NCI-H2196 treated with DMSO at 0.1 percent for 48 hours (cell line): ENCODE measurements around the gene MBOAT2.
"Not testable (repeated sequence)": the region's sequence is repeated elsewhere in the genome, so short reads cannot be mapped to it uniquely, and the experiment has no call there.

Source experiments
- DNase-seq: peaks from one replicate; lab custom pipeline; 2025; ENCODE audit not compliant: unreplicated experiment; lab: John Stamatoyannopoulos, UW

Gene MBOAT2

GRCh38 chr2:8957628-8958027 is 45.9 kb downstream of the MBOAT2 start:
- no peak for DNase-seq

- DNase-seq = no peak
Observed at GRCh38 chr2:8956774-8957173, 46.7 kb downstream of the MBOAT2 start.

GRCh38 chr2:8954990-8955389 is 48.5 kb downstream of the MBOAT2 start:
- DNase-seq = no peak

- DNase-seq = no peak
Observed at GRCh38 chr2:8953525-8953924, 50.0 kb downstream of the MBOAT2 start.

GRCh38 chr2:8939486-8940114 is 63.9 kb downstream of the MBOAT2 start:
- no peak for DNase-seq

DNA sequence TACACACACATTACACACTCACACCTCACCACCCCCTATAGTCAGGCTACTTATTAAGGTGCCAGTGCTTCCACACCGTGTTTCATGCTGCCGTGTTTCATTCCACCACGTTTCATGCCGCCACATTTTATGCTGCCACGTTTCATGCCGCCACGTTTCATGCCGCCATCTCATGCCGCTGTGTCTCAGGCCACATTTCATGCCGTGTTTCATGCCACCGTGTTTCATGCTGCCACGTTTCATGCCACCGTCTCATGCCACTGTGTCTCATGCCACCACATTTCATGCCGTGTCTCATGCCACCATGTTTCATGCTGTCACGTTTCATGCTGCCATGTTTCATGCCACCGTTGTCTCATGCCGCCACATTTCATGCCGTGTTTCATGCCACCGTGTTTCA is 65.1 kb downstream of the MBOAT2 start:
- DNase-seq = no peak

DNA sequence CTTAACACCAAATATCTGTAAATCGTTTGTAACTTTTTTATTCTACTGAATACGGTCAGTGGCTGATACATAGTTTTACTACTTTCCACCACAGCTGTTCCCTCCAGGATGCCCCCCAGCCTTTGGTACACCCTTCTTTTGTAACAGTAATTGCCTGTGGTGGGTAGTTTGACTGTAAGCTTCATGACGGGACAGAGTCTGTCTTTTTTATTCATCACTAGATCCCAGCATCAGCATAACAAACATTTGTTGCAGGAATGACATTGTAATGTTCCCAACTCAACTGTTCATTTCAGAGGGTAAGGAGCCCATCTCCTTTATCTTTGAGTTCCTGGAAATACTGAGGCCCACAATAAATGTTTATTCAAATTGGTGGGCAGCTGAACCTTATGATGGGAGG is 67.5 kb downstream of the MBOAT2 start:
- no peak for DNase-seq

GRCh38 chr2:8934338-8934737 is 69.1 kb downstream of the MBOAT2 start:
- DNase-seq = no peak

- DNase-seq = no peak
Observed at GRCh38 chr2:8932702-8933101, 70.8 kb downstream of the MBOAT2 start.

DNA sequence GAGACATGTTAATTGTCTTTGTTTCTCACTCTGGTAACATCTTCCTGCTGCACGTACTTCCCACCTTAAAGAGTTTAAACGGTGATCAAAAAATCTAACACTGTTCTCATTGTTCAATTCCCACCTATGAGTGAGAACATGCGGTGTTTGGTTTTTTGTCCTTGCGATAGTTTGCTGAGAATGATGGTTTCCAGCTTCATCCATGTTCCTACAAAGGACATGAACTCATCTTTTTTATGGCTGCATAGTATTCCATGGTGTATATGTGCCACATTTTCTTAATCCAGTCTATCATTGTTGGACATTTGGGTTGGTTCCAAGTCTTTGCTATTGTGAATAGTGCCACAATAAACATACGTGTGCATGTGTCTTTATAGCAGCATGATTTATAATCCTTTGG is 73.3 kb downstream of the MBOAT2 start:
- DNase-seq = not testable (repeated sequence)

DNA sequence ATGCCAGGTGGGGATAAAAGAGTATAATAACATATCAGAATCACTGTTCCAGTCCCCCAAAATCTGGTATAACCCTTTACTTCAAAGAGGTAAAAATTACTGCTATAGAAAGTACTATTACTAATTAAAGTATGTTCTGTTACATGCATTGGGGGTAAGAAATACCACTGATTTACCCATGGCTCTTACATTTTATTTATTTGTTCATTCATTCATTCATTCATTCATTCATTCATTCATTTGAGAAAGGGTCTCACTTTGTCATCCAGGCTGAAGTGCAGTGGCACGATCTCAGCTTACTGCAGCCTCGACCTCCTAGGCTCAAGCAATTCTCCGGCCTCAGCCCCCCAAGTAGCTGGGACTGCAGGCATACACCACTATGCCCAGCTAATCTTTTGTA is 74.4 kb downstream of the MBOAT2 start:
- no peak for DNase-seq

GRCh38 chr2:8927510-8928455 is 75.7 kb downstream of the MBOAT2 start:
- no peak for DNase-seq

- no peak for DNase-seq
Observed at GRCh38 chr2:8926356-8926755, 77.1 kb downstream of the MBOAT2 start.

DNA sequence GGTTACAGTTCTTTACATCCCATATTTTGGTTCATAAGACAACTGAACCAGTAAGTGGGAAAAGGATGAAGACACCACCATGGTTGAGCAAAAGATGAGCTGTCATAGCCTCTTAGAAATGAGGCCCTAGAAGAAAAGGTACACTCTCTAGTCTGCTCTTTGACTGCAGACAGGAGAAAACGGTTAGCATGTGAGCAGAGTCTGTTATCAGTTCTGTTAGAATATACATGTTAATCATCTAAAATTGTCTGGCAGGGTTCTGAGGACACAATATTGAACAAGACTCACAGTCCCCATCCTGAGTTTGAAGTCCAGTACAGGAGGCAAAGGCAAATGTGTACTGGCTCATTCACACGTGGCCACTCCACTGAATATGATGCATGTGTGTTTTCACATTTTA is 78.1 kb downstream of the MBOAT2 start:
- no peak for DNase-seq

GRCh38 chr2:8923183-8923582 is 80.3 kb downstream of the MBOAT2 start:
- DNase-seq = no peak

DNA sequence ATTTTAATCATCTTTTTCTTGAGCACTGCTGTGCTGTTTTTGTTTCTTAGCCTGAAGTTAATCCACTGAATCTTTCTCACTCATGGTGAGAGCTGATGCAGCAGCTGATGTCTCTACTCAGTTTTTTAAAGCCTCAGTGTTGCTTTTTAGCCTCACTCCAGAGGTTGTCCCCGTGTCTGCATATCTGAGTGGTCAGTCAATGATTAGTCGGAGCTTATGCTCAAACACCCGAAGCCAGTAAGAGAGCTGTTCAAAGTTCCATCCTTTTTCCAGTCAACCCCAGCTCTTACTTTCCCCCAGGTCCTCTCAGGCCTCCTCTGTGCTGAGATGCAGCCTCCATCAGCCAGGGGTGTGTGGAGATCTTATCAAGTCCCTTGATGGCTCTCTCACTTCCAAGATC is 81.1 kb downstream of the MBOAT2 start:
- DNase-seq = no peak

- DNase-seq = no peak
Observed at GRCh38 chr2:8918412-8918811, 85.1 kb downstream of the MBOAT2 start.

DNA sequence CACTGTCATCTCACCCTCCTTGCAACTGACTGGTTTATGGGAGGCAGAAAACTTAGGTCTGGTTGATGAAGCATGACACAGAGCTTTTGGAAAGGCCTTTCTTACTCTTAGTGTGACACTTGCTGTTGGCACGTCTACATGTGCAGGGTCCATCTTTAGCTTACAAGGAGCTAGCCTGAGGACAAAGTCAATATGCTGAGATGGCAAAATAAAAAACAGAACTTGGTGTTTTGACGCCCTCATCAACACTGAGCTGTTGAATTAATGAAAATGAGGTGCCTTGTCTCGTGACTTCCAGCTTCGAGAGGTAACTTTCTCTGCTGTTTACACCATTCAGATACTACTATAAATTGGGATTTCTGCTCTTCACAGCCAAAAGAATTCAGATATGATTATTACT is 87.5 kb downstream of the MBOAT2 start:
- DNase-seq = no peak

GRCh38 chr2:8913767-8914166 is 89.7 kb downstream of the MBOAT2 start:
- not testable (repeated sequence) for DNase-seq

GRCh38 chr2:8907764-8908288 is 95.7 kb downstream of the MBOAT2 start:
- DNase-seq = no peak

- DNase-seq = not testable (repeated sequence)
Observed at GRCh38 chr2:8903924-8904323, 99.6 kb downstream of the MBOAT2 start.

DNA sequence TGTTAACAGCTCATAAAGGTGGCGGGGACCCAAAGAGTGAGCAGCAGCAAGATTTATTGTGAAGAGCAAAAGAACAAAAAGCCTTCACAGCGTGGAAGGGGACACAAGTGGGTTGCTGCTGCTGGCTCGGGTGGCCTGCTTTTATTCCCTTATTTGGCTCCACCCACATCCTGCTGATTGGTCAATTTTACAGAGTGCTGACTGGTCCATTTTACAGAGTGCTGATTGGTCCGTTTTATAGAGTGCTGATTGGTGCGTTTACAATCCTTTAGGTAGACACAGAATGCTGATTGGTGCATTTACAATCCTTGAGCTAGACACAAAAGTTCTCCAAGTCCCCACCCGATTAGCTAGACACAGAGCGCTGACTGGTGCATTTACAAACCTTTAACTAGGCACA is 100.7 kb downstream of the MBOAT2 start:
- DNase-seq = not testable (repeated sequence)
